ENCODE measurements around the gene MINK1. TPM values are rescaled to one million over a fixed set of nuclear protein-coding genes. Genes with fewer than 3 reads are reported as not detected.
A peak's percentile ranks its signal among the peaks of the same experiment; 100 is the strongest.

Gene MINK1
- total and polyA plus RNA-seq, 10 of the 15 experiments (the other 5 are each of a cell fraction or from before 2014, with no cell fraction given): 0.08 to 55.6 (median 15.0) TPM

DNA sequence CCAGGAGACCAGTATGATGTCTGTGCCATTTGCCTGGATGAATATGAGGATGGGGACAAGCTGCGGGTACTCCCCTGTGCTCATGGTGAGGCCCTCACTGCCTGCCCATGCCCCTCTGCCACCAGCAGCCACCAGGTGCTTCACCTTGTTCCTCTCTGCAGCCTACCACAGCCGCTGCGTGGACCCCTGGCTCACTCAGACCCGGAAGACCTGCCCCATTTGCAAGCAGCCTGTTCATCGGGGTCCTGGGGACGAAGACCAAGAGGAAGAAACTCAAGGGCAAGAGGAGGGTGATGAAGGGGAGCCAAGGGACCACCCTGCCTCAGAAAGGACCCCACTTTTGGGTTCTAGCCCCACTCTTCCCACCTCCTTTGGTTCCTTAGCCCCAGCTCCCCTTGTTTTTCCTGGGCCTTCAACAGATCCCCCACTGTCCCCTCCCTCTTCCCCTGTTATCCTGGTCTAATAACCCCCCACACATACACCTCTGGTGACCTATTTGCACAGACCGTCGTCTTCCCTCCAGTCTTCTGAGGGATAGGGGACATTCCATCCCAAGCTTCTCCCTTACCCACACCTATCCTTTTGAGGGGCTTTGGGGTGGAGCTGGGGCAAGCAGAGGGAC lies 111.5 kb downstream of the MINK1 start (continued):
- TF ChIP-seq, protein P1, sequence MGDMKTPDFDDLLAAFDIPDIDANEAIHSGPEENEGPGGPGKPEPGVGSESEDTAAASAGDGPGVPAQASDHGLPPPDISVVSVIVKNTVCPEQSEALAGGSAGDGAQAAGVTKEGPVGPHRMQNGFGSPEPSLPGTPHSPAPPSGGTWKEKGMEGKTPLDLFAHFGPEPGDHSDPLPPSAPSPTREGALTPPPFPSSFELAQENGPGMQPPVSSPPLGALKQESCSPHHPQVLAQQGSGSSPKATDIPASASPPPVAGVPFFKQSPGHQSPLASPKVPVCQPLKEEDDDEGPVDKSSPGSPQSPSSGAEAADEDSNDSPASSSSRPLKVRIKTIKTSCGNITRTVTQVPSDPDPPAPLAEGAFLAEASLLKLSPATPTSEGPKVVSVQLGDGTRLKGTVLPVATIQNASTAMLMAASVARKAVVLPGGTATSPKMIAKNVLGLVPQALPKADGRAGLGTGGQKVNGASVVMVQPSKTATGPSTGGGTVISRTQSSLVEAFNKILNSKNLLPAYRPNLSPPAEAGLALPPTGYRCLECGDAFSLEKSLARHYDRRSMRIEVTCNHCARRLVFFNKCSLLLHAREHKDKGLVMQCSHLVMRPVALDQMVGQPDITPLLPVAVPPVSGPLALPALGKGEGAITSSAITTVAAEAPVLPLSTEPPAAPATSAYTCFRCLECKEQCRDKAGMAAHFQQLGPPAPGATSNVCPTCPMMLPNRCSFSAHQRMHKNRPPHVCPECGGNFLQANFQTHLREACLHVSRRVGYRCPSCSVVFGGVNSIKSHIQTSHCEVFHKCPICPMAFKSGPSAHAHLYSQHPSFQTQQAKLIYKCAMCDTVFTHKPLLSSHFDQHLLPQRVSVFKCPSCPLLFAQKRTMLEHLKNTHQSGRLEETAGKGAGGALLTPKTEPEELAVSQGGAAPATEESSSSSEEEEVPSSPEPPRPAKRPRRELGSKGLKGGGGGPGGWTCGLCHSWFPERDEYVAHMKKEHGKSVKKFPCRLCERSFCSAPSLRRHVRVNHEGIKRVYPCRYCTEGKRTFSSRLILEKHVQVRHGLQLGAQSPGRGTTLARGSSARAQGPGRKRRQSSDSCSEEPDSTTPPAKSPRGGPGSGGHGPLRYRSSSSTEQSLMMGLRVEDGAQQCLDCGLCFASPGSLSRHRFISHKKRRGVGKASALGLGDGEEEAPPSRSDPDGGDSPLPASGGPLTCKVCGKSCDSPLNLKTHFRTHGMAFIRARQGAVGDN (IDR thresholded peaks at IDR 0.05): no peak
- TF ChIP-seq SP1 (IDR thresholded peaks at IDR 0.05; ENCODE audit: low read depth, low read length): no peak
- TF ChIP-seq SPI1 (IDR thresholded peaks at IDR 0.05; ENCODE audit: borderline replicate concordance, insufficient read depth, low read depth, low read length): no peak
- peak; percentile 91 for TF ChIP-seq POLR2A (IDR thresholded peaks at IDR 0.05; ENCODE audit: low read depth, low read length)
- no peak; the same call in 1 of the 2 replicates for TF ChIP-seq NR2F1 (conservative IDR thresholded peaks at IDR 0.05)
- no peak for TF ChIP-seq IKZF1 (conservative IDR thresholded peaks at IDR 0.05)
- TF ChIP-seq CREB1 (IDR thresholded peaks at IDR 0.05; ENCODE audit: low read depth): no peak
- TF ChIP-seq NR2C2 (IDR thresholded peaks at IDR 0.05; ENCODE audit: borderline replicate concordance, control insufficient read depth, insufficient read length, low read depth): no peak
- no peak for TF ChIP-seq NRF1 (conservative IDR thresholded peaks at IDR 0.05; ENCODE audit: low read depth, low read length)
- TF ChIP-seq IKZF2 (IDR thresholded peaks at IDR 0.05): no peak
- TF ChIP-seq SMAD5 (IDR thresholded peaks at IDR 0.05; ENCODE audit: low read depth): 0 out of 2 replicates have a peak, but pooled peaks have one; percentile 31
- TF ChIP-seq ASH2L (IDR thresholded peaks at IDR 0.05; ENCODE audit: borderline replicate concordance, low read depth): no peak
- TF ChIP-seq, protein P2, sequence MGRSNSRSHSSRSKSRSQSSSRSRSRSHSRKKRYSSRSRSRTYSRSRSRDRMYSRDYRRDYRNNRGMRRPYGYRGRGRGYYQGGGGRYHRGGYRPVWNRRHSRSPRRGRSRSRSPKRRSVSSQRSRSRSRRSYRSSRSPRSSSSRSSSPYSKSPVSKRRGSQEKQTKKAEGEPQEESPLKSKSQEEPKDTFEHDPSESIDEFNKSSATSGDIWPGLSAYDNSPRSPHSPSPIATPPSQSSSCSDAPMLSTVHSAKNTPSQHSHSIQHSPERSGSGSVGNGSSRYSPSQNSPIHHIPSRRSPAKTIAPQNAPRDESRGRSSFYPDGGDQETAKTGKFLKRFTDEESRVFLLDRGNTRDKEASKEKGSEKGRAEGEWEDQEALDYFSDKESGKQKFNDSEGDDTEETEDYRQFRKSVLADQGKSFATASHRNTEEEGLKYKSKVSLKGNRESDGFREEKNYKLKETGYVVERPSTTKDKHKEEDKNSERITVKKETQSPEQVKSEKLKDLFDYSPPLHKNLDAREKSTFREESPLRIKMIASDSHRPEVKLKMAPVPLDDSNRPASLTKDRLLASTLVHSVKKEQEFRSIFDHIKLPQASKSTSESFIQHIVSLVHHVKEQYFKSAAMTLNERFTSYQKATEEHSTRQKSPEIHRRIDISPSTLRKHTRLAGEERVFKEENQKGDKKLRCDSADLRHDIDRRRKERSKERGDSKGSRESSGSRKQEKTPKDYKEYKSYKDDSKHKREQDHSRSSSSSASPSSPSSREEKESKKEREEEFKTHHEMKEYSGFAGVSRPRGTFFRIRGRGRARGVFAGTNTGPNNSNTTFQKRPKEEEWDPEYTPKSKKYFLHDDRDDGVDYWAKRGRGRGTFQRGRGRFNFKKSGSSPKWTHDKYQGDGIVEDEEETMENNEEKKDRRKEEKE (IDR thresholded peaks at IDR 0.05): no peak
- TF ChIP-seq JUND (IDR thresholded peaks at IDR 0.05; ENCODE audit: low read depth, low read length): no peak
- peak; percentile 32; the same call in 1 of the 2 replicates for TF ChIP-seq BACH1 (IDR thresholded peaks at IDR 0.05; ENCODE audit: borderline replicate concordance)
- no peak for TF ChIP-seq SMARCA5 (IDR thresholded peaks at IDR 0.05)
- TF ChIP-seq PBX3 (IDR thresholded peaks at IDR 0.05; ENCODE audit: insufficient replicate concordance, low read depth, low read length): peak; percentile 47
- TF ChIP-seq, protein P3, sequence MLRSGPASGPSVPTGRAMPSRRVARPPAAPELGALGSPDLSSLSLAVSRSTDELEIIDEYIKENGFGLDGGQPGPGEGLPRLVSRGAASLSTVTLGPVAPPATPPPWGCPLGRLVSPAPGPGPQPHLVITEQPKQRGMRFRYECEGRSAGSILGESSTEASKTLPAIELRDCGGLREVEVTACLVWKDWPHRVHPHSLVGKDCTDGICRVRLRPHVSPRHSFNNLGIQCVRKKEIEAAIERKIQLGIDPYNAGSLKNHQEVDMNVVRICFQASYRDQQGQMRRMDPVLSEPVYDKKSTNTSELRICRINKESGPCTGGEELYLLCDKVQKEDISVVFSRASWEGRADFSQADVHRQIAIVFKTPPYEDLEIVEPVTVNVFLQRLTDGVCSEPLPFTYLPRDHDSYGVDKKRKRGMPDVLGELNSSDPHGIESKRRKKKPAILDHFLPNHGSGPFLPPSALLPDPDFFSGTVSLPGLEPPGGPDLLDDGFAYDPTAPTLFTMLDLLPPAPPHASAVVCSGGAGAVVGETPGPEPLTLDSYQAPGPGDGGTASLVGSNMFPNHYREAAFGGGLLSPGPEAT (IDR thresholded peaks at IDR 0.05; ENCODE audit: low read depth): no peak
